ENCODE results near the gene POLN. TPM values are rescaled to one million over a fixed set of nuclear protein-coding genes. Genes with fewer than 3 reads are reported as not detected.

Gene POLN
- total and polyA plus RNA-seq, 2 of the 4 experiments (the other 2 are of a cell fraction), result 0.63 to 0.72 TPM

GRCh38 chr4:2259541-2260343, 17.8 kb upstream of the POLN start:
- POLR2A ChIA-PET (ENCODE audit: unreplicated experiment), result no interaction called here
- DNase-seq, result no peak
- no peak for TF ChIP-seq CHD1 (IDR thresholded peaks at IDR 0.05; ENCODE audit: low read depth, low read length)
- no peak for TF ChIP-seq FOS (IDR thresholded peaks at IDR 0.05; ENCODE audit: low read depth, low read length)
- no peak for TF ChIP-seq CEBPB (IDR thresholded peaks at IDR 0.05; ENCODE audit: low read depth, low read length)
- no peak for TF ChIP-seq MAFK (IDR thresholded peaks at IDR 0.05; ENCODE audit: low read depth, low read length)
- no peak for TF ChIP-seq MXI1 (IDR thresholded peaks at IDR 0.05; ENCODE audit: borderline replicate concordance, low read depth, low read length)
- no peak for TF ChIP-seq USF2 (IDR thresholded peaks at IDR 0.05; ENCODE audit: low read depth, low read length)
- TF ChIP-seq ELK1 (IDR thresholded peaks at IDR 0.05; ENCODE audit: borderline replicate concordance, low read depth, low read length), result no peak
- TF ChIP-seq NFE2L2 (IDR thresholded peaks at IDR 0.05; ENCODE audit: low read depth, low read length), result no peak
- TF ChIP-seq RAD21 (IDR thresholded peaks at IDR 0.05; ENCODE audit: low read length), result no peak
- TF ChIP-seq MAZ (IDR thresholded peaks at IDR 0.05; ENCODE audit: borderline replicate concordance, low read depth, low read length), result no peak
- TF ChIP-seq BHLHE40 (IDR thresholded peaks at IDR 0.05; ENCODE audit: low read depth, low read length), result no peak
- TF ChIP-seq SMC3 (IDR thresholded peaks at IDR 0.05; ENCODE audit: low read depth, low read length), result no peak
- TF ChIP-seq RFX5 (IDR thresholded peaks at IDR 0.05; ENCODE audit: low read depth, low read length), result no peak
- no peak for TF ChIP-seq CTCF (conservative IDR thresholded peaks at IDR 0.05; ENCODE audit: low read depth, low read length)

More at GRCh38 chr4:2259541-2260343, 17.8 kb upstream of the POLN start:
- Histone ChIP-seq H3K4me2 (ENCODE audit: low read depth, low read length) (peak overlapping the region; percentile 83; the same call in 1 of the 2 replicates), H2AFZ (replicated peaks; ENCODE audit: low read length, poor library complexity) (peak overlapping the region; percentile 18), H3K14ac (replicated peaks; ENCODE audit: low read depth, low read length) (peak overlapping the region; percentile 85; the same call in 1 of the 2 replicates), H3K9me1 (ENCODE audit: insufficient read depth, low read length) (peaks cover 4% of the 10 kb centered on the region; the same call in 1 of the 2 replicates), H4K91ac (ENCODE audit: insufficient read depth, low read depth, low read length) (no peak overlapping the region), H4K5ac (ENCODE audit: low read depth, low read length) (no peak overlapping the region), H2BK15ac (ENCODE audit: low read depth, low read length) (no peak overlapping the region), H3K27ac (ENCODE audit: insufficient read depth, low read length) (no peak overlapping the region), H3K18ac (ENCODE audit: low read depth, low read length) (no peak overlapping the region), H2BK5ac (ENCODE audit: low read depth, low read length, poor library complexity, severe bottlenecking) (no peak overlapping the region), H3K36me3 (ENCODE audit: control insufficient read depth, insufficient read depth, low read length) (peaks cover 34% of the 10 kb centered on the region), H3K9ac (ENCODE audit: low read depth, low read length) (peak overlapping the region; percentile 87; the same call in 1 of the 2 replicates), H2BK120ac (ENCODE audit: low read depth, low read length) (no peak overlapping the region), H2BK20ac (ENCODE audit: low read depth, low read length) (no peak overlapping the region), H3K56ac (ENCODE audit: extremely low read depth, insufficient read depth, low read length) (no peak overlapping the region), H3K4me3 (ENCODE audit: insufficient read depth, low read depth, low read length) (peak overlapping the region; percentile 97; the same call in 1 of the 2 replicates), H3K23ac (ENCODE audit: low read depth, low read length) (peak overlapping the region; percentile 75), H4K20me1 (ENCODE audit: insufficient read depth, low read length) (peaks cover 53% of the 10 kb centered on the region), H3K79me1 (ENCODE audit: low read depth in 1 of 2, low read length in 2 of 2) (peaks cover 28 to 53% of the 10 kb centered on the region in 2 experiments), H3K4ac (ENCODE audit: low read depth, low read length) (peak overlapping the region; percentile 85; the same call in 1 of the 2 replicates), H2AK9ac (replicated peaks; ENCODE audit: low read depth, low read length, poor library complexity) (peak overlapping the region; percentile 99), H3K9me3 (ENCODE audit: control insufficient read depth, insufficient read depth, low read length) (no peaks in the 10 kb centered on the region), H3K4me1 (ENCODE audit: control insufficient read depth, insufficient read depth, low read length) (peaks cover 6% of the 10 kb centered on the region; the same call in 1 of the 2 replicates), H3K27me3 (ENCODE audit: control insufficient read depth, insufficient read depth, low read length) (no peaks in the 10 kb centered on the region), H4K8ac (ENCODE audit: low read depth in 2 of 2, low read length in 2 of 2) (peak overlapping the region; percentile 65 to 75; a peak in 2 of 4 replicates), H2AK5ac (ENCODE audit: low read depth, low read length) (peak overlapping the region; percentile 54; the same call in 1 of the 2 replicates)
- dilution Hi-C loops (cut with HindIII; ENCODE audit: low sequenced_read_pairs, unreplicated experiment), result no loop called here
- no TSS peak for BruUV-seq (replicated peaks)
- WGBS, 2 experiments (ENCODE audit: extremely low coverage in 2 of 2, insufficient read length in 1 of 2), result 100% methylated on average over 1 of the region's 15 CpGs; no CpG with 5 or more reads in 1 of the 2 experiments
- in situ Hi-C loops (cut with MboI; ENCODE audit: low sequenced_read_pairs), result no loop called here
- no peak for ATAC-seq (ENCODE audit: low read depth)
- CTCF ChIA-PET, result no interaction called here
- intact Hi-C loops (cut with micrococcal nuclease), result loop anchor here (5.0 to 10.0 kb wide), 3 partner anchors 93 to 208 kb away; partner anchors contain the start of genes CFAP99, RNF4 and ZFYVE28

Measured in IMR-90 (cell line).